Right atrium auricular region (tissue), 2 donors: ENCODE measurements around the gene RCN2. TPM values are rescaled to one million over a fixed set of nuclear protein-coding genes. Genes with fewer than 3 reads are reported as not detected.

Experiments used
- DNase-seq: peaks from one replicate; pipeline ENCODE4 v3.0.0-alpha.2; 2019; ENCODE audit warnings: low spot score
- H3K27ac ChIP-seq, 2 donors: fragments of 200-600 bp; sonication (generic); 1 replicate in 1 of 2; 2 replicates in 1 of 2; pipeline ENCODE4 v1.5.1; 2016 to 2019
- H3K27me3 ChIP-seq, 2 donors: fragments of 200-600 bp; sonication (generic); one replicate each; pipeline versions ENCODE4 v1.5.1 to v1.6.0; 2017 to 2019
- H3K36me3 ChIP-seq: fragments of 200-600 bp; sonication (generic); one replicate; pipeline ENCODE4 v1.5.1; 2016
- H3K4me1 ChIP-seq, 2 donors: fragments of 200-600 bp; sonication (generic); one replicate each; pipeline versions ENCODE4 v1.5.1 to v1.6.0; 2017 to 2019
- H3K4me3 ChIP-seq, 2 donors: fragments of 200-600 bp; sonication (generic); 1 replicate in 1 of 2; 2 replicates in 1 of 2; pipeline ENCODE4 v1.5.1; 2017 to 2019; ENCODE audit warnings: mild to moderate bottlenecking in 1 of 2, moderate library complexity in 1 of 2
- H3K9me3 ChIP-seq, 2 donors: fragments of 200-600 bp; sonication (generic); one replicate each; pipeline ENCODE4 v1.5.1; 2019
- total RNA-seq, 2 donors: library from RNA; depleted of rRNA; stranded (reverse); fragments of >200 nt; gene quantifications; one replicate each; pipeline ENCODE4 v1.1.0, GENCODE V29; 2016
- TF ChIP-seq, protein P1 (sequence below), 2 donors: fragments of 200-600 bp; sonication (generic); IDR thresholded peaks; one replicate each; pipeline ENCODE4 v1.5.1; 2019; ENCODE audit warnings: antibody characterized with exemption in 2 of 2

Gene RCN2
- total RNA-seq, 2 donors from 2014 or later, result 20.9 to 39.9 TPM

DNA sequence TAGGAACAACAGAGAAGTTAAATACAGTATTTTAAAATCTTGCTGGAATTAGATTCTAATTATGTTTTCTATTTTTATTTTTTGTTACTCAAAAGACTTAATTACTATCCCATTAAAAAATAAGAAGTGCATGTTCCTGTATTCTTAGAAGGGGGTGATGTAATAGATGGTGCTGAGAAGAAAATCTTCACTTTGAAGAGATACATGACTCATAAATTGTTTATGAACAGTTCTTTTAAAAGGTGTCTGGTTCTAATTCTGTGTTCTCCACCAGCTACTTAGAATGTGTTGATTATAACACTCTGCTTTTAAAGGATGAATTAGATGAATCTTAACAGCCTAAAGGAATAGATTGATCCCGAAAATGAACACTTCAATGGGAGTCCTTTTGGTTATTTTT, 8.2 kb downstream of the RCN2 start:
- H3K9me3 ChIP-seq, result no peaks in the 10 kb centered on the region
- no peaks in the 10 kb centered on the region for H3K4me1 ChIP-seq

DNA sequence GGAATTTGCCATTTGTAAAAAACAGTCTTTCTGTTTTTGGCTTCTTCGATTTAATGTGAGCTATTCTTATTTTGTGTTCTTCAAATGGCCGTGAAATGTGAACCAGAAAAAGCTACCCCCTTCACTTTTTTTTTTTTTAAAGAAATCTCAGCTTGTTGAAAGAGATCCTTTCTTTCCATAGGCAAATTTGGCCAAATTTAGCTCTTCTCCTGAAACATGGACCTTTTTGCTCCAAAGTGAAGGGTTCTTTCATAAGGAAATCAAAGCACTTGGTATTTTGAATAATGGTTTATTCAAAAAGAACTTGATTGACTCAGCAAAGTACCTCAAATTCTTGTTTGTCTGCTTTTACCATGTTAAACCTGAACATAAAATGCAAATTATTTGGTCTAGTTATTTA, 10.1 kb downstream of the RCN2 start:
- no peak overlapping the region for H3K27ac ChIP-seq
- H3K9me3 ChIP-seq, result no peaks in the 10 kb centered on the region
- TF ChIP-seq, protein P1, sequence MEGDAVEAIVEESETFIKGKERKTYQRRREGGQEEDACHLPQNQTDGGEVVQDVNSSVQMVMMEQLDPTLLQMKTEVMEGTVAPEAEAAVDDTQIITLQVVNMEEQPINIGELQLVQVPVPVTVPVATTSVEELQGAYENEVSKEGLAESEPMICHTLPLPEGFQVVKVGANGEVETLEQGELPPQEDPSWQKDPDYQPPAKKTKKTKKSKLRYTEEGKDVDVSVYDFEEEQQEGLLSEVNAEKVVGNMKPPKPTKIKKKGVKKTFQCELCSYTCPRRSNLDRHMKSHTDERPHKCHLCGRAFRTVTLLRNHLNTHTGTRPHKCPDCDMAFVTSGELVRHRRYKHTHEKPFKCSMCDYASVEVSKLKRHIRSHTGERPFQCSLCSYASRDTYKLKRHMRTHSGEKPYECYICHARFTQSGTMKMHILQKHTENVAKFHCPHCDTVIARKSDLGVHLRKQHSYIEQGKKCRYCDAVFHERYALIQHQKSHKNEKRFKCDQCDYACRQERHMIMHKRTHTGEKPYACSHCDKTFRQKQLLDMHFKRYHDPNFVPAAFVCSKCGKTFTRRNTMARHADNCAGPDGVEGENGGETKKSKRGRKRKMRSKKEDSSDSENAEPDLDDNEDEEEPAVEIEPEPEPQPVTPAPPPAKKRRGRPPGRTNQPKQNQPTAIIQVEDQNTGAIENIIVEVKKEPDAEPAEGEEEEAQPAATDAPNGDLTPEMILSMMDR (IDR thresholded peaks at IDR 0.05), result no peak
- no peaks in the 10 kb centered on the region for H3K27me3 ChIP-seq
- no peak overlapping the region for H3K4me3 ChIP-seq
- H3K4me1 ChIP-seq, result no peaks in the 10 kb centered on the region
- DNase-seq, result no peak
- H3K36me3 ChIP-seq, result peaks cover 7% of the 10 kb centered on the region

More for the DNA sequence above, 8.2 kb downstream of the RCN2 start:
- H3K4me3 ChIP-seq, result no peak overlapping the region
- no peaks in the 10 kb centered on the region for H3K27me3 ChIP-seq
- H3K36me3 ChIP-seq, result peaks cover 7% of the 10 kb centered on the region
- no peak for DNase-seq
- TF ChIP-seq, protein P1 (IDR thresholded peaks at IDR 0.05), result no peak
- H3K27ac ChIP-seq, result no peak overlapping the region

DNA sequence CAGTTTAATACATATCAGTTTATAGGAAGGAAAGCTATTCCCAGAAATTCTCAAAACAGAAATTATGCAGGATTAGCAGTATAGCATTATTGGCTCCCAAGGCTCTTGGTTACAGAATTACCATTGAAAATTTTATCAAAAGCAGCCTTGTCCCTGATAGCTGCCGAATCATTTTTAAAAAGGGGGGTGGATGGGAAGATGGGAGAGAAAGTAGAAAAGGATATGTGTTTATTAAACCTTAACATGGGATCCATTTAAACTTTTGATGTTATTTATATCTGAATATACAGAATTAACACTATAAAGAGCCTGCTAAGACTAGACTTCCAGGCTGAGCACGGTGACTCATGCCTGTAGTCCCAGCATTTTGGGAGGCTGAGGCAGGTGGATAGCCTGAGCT, 10.8 kb downstream of the RCN2 start:
- DNase-seq, result no peak
- no peaks in the 10 kb centered on the region for H3K9me3 ChIP-seq
- peaks cover 7% of the 10 kb centered on the region for H3K36me3 ChIP-seq

DNA sequence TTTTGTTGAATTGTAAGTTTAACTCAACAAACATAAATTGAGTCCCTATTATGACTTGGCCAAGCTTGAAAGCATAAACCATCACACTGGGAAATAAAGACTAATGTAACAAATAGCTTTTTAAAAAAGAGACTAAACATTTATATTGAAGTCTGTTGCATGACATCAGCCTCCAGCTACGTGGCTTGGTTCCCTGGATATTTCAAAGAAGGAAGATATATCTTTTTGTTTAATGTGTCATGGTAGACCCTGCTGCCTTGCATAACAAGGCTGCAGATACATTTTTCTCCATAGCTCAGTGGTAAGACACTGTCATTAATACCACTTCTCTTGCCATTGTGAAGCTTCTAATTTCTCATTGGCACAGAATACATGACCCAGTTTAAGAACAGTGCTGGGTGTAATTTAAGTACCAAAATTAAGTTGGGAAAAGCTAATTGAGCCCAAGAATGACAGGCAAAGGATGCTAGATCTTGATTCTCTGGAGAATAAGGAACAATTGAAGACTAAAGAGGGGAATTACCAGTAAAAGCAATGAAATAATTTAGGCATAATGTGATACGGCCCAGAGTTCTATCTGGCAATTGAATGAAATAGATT, 14.0 kb downstream of the RCN2 start:
- H3K27me3 ChIP-seq, result no peaks in the 10 kb centered on the region
- no peak overlapping the region for H3K27ac ChIP-seq
- no peak overlapping the region for H3K4me3 ChIP-seq
- DNase-seq, result no peak
- no peaks in the 10 kb centered on the region for H3K9me3 ChIP-seq
- no peaks in the 10 kb centered on the region for H3K4me1 ChIP-seq
- peaks cover 8% of the 10 kb centered on the region for H3K36me3 ChIP-seq
- TF ChIP-seq, protein P1 (IDR thresholded peaks at IDR 0.05), result no peak

More for the DNA sequence above, 10.8 kb downstream of the RCN2 start:
- Histone ChIP-seq H3K4me1 (no peaks in the 10 kb centered on the region), H3K4me3 (no peak overlapping the region), H3K27me3 (no peaks in the 10 kb centered on the region), H3K27ac (no peak overlapping the region)
- TF ChIP-seq, protein P1 (IDR thresholded peaks at IDR 0.05), result no peak

DNA sequence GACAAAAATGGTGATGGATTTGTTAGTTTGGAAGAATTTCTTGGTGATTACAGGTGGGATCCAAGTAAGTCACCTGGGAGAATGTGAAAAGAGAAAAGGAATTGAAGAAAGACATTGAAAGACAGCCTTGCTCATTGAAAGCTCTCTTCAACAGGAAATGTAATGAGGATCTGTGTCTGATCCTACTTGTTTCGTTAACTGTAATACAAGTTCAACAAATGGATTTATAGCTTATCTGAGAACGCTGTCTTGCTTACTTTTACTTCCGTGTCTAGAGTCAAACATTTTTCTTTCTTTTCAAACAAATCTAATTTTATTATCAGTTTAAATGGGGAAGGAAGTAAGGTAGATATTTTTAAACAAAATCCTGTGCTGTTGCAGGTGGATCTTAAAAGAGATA, 15.9 kb downstream of the RCN2 start:
- H3K9me3 ChIP-seq, result no peaks in the 10 kb centered on the region
- no peaks in the 10 kb centered on the region for H3K27me3 ChIP-seq
- TF ChIP-seq, protein P1 (IDR thresholded peaks at IDR 0.05), result no peak
- no peak for DNase-seq
- H3K4me3 ChIP-seq, result no peak overlapping the region
- H3K4me1 ChIP-seq, result no peaks in the 10 kb centered on the region
- H3K27ac ChIP-seq, result no peak overlapping the region
- peaks cover 12% of the 10 kb centered on the region for H3K36me3 ChIP-seq

DNA sequence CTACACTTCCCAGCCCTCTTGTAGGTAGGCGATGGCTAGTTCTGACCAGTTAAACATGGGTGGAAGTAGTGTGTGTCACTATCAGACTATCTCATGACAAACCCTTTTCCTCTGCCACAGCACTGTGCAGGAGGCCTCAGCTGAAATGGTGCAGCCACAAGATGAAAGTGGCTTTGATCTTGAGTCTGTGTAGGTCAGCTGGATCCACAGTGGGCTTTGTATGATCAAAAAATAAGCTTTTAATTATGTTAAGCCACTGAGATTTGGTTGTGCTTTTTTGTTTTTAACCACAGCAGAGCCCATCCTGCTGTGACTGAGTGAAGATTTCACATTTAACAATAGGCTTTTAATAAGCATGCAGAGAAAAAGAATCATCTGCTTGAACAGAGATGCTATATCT, 19.7 kb downstream of the RCN2 start:
- H3K27ac ChIP-seq, result no peak overlapping the region
- peaks cover 4% of the 10 kb centered on the region for H3K36me3 ChIP-seq
- DNase-seq, result no peak
- TF ChIP-seq, protein P1 (IDR thresholded peaks at IDR 0.05), result no peak
- H3K4me3 ChIP-seq, result no peak overlapping the region
- no peaks in the 10 kb centered on the region for H3K9me3 ChIP-seq
- no peaks in the 10 kb centered on the region for H3K4me1 ChIP-seq
- H3K27me3 ChIP-seq, result no peaks in the 10 kb centered on the region
